ENCODE results near the gene CFAP77.
A peak's percentile ranks its signal among the peaks of the same experiment; 100 is the strongest.

Gene CFAP77

GRCh38 chr9:132497731-132498130, 87.7 kb downstream of the CFAP77 start:
- no peak for DNase-seq

DNA sequence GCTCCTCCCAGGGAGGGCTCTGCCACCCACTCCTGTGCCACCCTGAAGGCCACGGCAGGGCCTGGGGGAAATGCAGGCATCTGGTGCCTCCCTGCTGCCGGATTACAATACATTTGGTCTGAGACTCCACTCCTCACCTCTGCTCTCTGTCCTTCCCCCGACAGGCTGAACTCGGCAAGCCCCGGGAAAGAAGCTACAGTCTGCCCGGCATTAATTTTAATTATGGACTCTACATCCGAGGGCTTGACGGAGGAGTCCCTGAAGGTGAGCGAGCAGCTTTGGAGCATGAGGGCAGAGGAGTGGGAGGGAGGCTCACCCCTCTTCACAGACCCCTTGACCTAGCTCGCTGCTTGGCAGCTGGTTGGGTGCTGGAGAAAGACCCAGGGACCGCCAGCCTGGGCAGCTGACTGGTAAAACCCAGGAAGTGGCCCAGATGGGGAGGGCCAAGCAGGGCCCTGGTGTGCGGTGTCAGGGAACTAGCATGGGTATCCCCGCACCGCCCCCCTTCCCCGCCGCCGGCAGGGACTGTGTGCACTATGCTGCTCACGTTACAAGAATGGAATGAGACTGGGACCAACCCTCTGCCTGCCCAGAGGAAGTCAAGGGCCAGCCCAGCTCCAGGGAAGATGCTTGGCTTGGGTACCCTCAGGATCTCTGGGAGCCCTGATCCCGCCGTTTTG, 88.7 kb downstream of the CFAP77 start:
- no peak for DNase-seq

GRCh38 chr9:132499251-132499650, 89.2 kb downstream of the CFAP77 start:
- DNase-seq, result no peak

- DNase-seq, result no peak
Observed at GRCh38 chr9:132500193-132500592, 90.2 kb downstream of the CFAP77 start.

GRCh38 chr9:132502480-132502879, 92.5 kb downstream of the CFAP77 start:
- DNase-seq, result no peak

DNA sequence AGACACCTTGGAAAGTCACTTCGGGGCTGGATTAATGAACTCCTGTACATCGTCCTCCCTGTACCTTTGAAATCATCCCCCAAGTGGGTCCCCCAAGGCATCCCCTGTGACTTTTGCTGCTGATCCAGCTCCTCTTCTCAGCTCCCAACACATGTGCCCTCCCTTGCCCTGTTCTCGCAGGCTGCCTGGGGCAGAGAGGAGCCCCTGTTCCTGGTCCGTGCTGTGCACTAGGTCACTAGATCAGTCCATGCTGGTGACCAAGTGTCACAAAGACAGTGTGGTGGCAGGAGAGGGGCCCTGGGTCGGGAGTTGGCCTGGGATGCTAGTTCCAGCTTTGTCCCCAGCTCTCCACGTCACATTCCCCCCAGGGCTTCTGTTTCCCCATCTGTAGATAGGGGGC, 93.1 kb downstream of the CFAP77 start:
- DNase-seq, result no peak

DNA sequence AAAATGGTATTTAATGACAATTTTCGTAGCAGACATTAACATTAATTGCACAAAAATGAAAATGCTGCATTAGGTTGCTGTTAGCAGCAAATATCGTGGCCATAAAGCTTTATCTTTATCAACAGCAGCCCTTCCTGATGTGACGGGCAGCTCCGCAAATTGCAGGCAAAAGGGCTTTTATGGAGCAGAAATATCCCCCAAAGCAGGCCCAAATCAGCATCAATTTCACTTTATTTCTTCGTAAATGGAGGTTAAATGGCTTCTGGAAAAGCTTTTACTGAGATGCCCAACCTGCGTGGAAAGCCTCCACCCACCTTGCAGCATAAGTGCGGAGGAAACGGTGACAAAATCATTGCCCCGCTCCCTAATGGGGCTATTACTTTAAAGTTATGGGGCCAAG, 94.5 kb downstream of the CFAP77 start:
- DNase-seq, result no peak

- DNase-seq, result no peak
Observed at GRCh38 chr9:132505991-132506655, 96.1 kb downstream of the CFAP77 start.

GRCh38 chr9:132506977-132507669, 97.1 kb downstream of the CFAP77 start:
- DNase-seq, result no peak

DNA sequence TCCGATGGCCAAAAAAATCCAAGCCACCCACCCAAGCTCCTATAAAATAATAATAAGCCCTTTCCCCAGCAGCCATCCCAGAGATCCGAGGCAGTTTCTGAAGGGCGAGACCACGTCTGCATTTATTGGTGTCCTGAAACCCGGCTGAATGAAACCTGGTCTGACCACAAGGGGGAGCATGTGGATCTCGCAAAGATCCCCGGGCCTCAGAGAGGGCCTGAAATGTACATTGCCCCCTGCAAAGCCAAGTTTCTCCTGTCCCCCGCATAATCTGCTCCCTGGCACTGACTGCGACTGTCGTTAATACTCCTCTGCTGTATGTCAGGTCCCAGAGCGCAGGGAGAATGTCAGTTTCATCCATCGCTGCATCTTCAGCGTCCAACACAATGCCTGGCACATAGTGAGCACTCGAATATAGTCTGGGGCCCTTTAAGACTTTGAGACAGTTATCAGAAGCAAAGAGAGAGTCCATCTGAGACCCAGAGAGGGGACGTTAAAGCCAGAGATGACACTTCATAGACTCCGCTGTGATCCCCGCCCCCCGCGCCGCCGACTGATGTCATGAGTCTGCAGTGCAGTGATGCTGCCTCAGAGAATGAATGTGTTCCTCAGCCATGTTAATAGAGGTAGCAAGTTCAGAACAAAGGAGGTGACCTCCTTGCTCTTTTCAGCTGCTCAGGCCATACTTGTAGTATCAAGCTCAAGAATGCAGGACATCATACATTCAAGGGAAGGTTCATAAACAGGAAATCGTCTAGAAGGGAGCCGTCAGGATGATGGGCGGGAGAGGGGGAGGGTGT, 97.9 kb downstream of the CFAP77 start:
- peak; percentile 44 for DNase-seq

DNA sequence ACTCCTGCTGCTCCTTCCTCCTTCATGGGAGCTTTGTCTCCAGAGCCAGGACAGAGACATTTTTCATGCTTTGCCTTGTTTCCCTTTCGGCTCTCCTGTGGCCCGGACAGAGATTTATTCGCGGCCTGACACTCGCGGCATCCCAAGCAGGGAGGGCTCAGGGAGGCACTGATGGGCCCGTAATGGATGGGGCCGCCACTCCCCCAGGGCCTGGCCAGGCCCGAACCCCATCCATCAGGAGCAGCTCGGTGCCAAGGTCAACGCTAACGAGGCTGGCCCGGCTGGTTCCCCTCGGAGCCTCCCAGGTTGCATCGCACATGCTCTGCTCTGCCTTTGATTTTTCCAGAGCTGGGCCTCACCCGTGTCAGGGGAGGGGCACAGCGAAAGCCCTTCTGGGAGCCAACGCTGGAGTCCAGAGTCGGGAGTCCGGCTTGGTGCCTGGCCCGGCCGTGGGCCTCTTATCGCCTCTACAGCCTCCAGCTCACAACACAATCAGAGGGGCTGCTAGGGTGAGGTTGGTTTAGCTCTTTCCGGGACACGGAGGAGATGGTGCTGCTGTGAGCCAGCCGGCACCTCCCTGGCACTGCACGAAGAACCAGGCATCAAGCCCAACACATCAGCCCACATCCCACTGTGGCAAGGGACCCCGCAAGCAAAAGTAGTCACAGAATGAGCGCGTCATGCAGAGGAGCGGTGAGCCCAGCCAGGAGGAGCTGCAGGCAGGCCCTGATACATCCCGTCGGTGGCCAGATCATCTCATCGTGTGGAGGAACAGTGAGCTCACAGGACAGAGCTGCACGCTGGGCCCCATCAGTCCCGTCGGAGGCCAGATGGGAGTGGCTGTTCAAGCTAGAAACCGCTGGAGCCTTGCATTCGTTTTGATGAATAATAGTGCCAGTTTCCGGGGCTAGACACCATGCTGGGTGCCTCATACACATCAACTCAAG, 100.2 kb downstream of the CFAP77 start:
- DNase-seq, result no peak

DNA sequence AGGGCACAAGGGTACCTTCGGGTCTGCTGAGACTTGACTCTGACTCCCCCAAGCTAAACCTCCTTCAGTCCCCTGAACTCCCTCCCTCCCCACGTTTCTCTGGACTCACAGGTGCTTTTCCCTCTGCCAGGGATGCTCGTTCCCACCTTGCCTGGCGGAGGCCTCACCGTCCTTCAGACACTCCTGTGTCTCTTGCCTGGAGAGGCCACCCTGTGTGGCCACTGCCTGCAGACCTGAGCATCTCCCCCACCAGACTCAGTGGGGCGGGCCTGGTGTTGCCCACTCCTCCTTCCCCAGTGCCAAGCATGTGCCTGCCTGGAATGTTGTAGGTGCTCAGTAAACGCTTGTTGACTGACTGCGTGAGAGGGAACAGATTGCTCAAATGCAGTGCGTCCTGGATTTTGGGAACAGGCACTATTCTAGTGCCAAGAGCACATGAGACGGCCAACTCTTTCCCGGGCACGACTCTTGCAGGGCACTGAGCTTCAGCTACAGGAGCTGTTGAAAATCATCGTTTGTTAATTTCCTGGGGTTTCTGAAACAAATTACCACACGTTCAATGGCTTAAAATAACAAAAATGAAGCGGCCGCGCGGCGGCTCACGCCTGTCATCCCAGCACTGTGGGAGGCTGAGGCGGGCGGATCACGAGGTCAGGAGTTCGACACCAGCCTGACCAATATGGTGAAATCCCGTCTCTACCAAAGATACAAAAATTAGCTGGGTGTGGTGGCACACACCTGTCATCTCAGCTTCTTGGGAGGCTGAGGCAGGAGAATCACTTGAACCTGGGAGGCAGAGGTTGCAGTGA, 101.4 kb downstream of the CFAP77 start:
- DNase-seq, result no peak

DNA sequence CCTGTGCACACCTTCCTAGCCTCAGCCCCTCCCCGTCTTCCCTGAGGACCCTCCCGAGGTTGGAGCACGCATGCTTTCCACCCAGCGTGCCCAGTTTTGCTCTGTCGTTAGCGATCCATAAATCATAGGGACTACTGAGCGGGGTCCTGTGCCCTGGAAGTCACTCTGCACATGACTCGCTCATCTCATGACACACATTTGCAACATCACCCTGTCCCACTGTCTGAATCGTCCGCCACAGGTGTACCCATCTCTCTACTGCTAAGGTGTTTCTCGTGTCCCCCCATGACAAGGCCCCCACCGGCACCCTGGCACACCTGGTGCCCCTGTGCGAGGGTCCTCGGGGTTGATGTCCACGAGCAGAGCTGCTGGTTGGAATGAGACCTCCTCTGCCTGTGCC, 103.4 kb downstream of the CFAP77 start:
- DNase-seq, result no peak

DNA sequence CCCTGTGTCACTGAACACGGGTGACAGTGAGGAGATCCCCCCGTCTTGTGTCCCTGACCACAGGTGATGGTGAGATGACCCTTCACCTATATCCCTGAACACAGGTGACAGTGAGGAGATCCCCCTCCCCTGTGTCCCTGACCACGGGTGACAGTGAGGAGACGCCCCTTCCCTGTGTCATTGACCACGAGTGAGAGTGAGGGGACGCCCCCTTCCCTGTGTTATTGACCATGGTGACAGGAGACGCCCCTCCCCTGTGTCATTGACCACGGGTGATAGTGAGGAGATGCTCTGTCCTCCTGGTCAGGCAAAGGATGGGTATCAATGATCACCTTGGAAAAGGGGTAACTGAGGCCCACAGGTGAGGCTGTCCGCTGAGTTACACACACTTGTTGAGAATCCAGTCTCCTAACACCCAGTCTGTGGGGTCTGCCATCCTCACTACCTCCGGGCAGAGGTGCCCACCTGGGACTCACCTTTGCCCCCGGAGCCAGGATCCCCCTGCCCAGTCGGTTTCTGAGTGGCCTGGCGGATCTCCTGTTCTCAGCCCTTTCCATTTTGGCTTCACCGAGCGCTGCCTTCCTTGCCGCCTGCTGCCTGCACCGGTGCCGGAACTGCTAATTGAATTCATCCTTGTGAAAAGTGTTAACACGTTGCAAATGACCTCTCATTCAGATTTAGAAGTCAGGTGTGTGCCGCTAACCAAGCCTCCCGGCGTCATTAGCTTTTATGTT, 104.2 kb downstream of the CFAP77 start:
- no peak for DNase-seq

- DNase-seq, result no peak
Observed at GRCh38 chr9:132514821-132515220, 104.8 kb downstream of the CFAP77 start.

DNA sequence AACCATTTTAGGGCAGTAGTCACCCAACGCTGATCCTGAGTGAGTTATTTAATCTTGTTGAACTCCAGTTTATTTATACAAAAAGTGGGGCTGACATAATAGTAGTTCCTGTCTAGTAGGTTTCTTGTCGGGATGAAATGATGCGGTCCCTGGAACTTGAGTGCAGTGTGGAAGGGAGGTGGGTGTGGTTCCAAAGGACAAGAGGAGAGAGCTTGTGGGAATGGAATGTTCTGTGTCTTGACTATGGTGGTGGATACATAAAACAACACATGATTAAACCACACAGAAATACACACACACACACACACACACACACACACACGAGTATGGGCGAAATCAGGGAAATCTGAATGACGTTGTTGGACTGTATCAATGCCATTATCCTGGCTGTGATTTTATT, 106.3 kb downstream of the CFAP77 start:
- no peak for DNase-seq

DNA sequence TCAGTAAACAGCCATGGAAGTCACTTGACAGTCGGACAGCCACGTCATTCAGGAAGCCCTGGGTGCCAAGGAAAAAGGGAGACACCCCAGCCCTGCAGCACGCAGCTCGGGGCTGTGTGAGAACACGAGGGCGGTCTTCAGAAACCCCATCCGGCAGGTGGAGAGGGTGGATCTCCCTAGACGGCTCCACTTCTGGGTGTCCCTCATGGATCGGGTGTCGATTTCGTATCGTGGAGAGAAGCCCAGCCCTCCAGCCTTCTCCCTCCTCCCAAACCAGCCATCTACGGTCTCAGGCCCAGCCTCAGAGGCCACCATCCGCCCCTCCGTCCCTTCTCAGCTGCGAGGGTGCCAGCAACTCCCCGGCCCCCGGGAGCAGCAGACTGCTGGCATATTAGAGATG, 106.9 kb downstream of the CFAP77 start:
- no peak for DNase-seq

DNA sequence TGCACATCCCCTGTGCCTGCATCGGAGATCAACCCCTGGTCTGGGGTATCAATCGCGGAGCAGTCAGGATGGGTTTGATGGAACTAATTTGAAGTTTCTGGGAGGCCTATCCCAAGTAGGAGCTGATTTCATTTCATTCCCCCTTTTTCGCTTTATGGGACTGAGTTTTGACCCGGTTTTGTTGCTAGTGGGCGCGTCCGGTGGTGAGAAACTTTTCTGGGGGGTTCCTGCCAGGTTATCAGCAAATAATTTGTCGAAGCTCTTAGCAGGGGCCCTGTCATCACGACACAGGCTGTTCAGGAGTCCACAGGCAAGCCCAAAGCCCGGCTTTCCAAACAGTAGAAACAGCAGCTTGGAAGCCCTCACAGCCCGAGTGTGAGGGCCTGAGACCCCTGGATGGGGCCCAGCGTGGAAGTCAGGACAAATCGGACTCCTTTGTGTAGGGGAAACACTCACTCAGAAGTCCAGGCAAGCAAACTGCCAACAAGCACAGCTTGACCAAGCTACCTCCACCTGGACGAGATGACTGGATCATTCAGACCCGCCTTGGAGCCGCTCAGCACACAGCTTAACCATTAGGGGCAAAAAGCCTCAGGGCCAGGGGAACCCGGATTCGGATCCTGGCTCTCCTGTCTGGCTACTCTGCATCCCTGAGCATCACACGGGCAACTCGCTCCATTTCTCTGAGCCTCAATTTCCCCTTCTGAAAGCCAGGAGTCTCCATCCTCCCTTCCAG, 108.0 kb downstream of the CFAP77 start:
- no peak for DNase-seq

GRCh38 chr9:132518626-132519025, 108.6 kb downstream of the CFAP77 start:
- no peak for DNase-seq

DNA sequence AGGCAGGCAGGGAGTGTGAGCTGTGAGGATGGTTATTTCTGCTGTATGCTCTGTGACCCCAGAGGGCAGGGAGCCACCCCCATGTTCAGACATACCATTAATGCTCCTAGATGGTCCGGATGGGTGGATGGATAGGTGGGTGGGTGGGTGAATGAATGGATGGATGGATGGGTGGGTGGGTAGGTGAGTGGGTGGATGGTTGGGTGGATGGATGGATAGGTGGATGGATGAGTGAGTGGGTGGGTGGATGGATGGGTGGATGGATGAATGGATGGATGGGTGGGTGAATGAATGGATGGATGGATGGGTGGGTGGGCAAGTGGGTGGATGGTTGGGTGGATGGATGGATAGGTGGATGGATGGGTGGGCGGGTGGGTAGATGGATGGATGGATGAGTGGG, 109.0 kb downstream of the CFAP77 start:
- DNase-seq, result no peak
